ENCODE data around the gene DIPK1C.

- TF ChIP-seq CTCF (IDR thresholded peaks at IDR 0.05) = no peak
- TF ChIP-seq POLR2A (IDR thresholded peaks at IDR 0.05) = no peak
Measured at GRCh38 chr18:74425161-74425560, 31.9 kb downstream of the DIPK1C start.

All from transverse colon (tissue), 3 donors.